ENCODE data around the gene BCL7A. TPM values are rescaled to one million over a fixed set of nuclear protein-coding genes. Genes with fewer than 3 reads are reported as not detected.

Gene BCL7A
- total and polyA plus RNA-seq, 2 donors, result 5.5 to 24.3 TPM

GRCh38 chr12:122090759-122091515 lies 69.3 kb downstream of the BCL7A start:
- H3K36me3 ChIP-seq (ENCODE audit: control insufficient read depth in 2 of 2, insufficient read depth in 2 of 2, low read length in 1 of 2), result peaks cover 14 to 29% of the 10 kb centered on the region in 2 donors
- peaks cover 0 to 15% of the 10 kb centered on the region in 2 donors for H3K9me3 ChIP-seq (ENCODE audit: control insufficient read depth in 2 of 2, insufficient read depth in 1 of 2, low read length in 1 of 2)
- no peak overlapping the region for H3K4me3 ChIP-seq (ENCODE audit: low read length in 2 of 2)
- peak overlapping the region; percentile 15 to 26 for H3K27ac ChIP-seq (ENCODE audit: low read depth in 1 of 2, low read length in 1 of 2)
- H3K4me1 ChIP-seq (ENCODE audit: control insufficient read depth in 2 of 2, insufficient read depth in 2 of 2, low read length in 2 of 2), result peaks cover 34 to 59% of the 10 kb centered on the region in 2 donors
- H3K27me3 ChIP-seq (ENCODE audit: control insufficient read depth in 2 of 2, insufficient read depth in 1 of 2, low read length in 1 of 2), result no peaks in the 10 kb centered on the region
- WGBS, result 91% methylated on average over 7 of the region's 7 CpGs
- no peak for DNase-seq (ENCODE audit: low read depth in 6 of 9, low spot score in 9 of 9)

GRCh38 chr12:122093098-122093883 lies 71.6 kb downstream of the BCL7A start:
- H3K9me3 ChIP-seq (ENCODE audit: control insufficient read depth in 2 of 2, insufficient read depth in 1 of 2, low read length in 1 of 2), result peaks cover 0 to 15% of the 10 kb centered on the region in 2 donors
- DNase-seq (ENCODE audit: low read depth in 6 of 9, low spot score in 9 of 9), result no peak
- H3K27me3 ChIP-seq (ENCODE audit: control insufficient read depth in 2 of 2, insufficient read depth in 1 of 2, low read length in 1 of 2), result no peaks in the 10 kb centered on the region
- H3K4me3 ChIP-seq (ENCODE audit: low read length in 2 of 2), result no peak overlapping the region
- peaks cover 22 to 56% of the 10 kb centered on the region in 2 donors for H3K4me1 ChIP-seq (ENCODE audit: control insufficient read depth in 2 of 2, insufficient read depth in 2 of 2, low read length in 2 of 2)
- 98% methylated on average over 9 of the region's 9 CpGs for WGBS
- peaks cover 3 to 8% of the 10 kb centered on the region in 2 donors for H3K36me3 ChIP-seq (ENCODE audit: control insufficient read depth in 2 of 2, insufficient read depth in 2 of 2, low read length in 1 of 2)
- H3K27ac ChIP-seq (ENCODE audit: low read depth in 1 of 2, low read length in 1 of 2), result peak overlapping the region in 1 of 2 donors; percentile 64

GRCh38 chr12:122094137-122094734 lies 72.6 kb downstream of the BCL7A start:
- Histone ChIP-seq H3K27me3 (ENCODE audit: control insufficient read depth in 2 of 2, insufficient read depth in 1 of 2, low read length in 1 of 2) (no peaks in the 10 kb centered on the region), H3K9me3 (ENCODE audit: control insufficient read depth in 2 of 2, insufficient read depth in 1 of 2, low read length in 1 of 2) (peaks cover 0 to 15% of the 10 kb centered on the region in 2 donors), H3K4me1 (ENCODE audit: control insufficient read depth in 2 of 2, insufficient read depth in 2 of 2, low read length in 2 of 2) (peaks cover 22 to 56% of the 10 kb centered on the region in 2 donors), H3K4me3 (ENCODE audit: low read length in 2 of 2) (no peak overlapping the region), H3K36me3 (ENCODE audit: control insufficient read depth in 2 of 2, insufficient read depth in 2 of 2, low read length in 1 of 2) (peaks cover 0 to 3% of the 10 kb centered on the region in 2 donors), H3K27ac (ENCODE audit: low read depth in 1 of 2, low read length in 1 of 2) (peak overlapping the region in 1 of 2 donors; percentile 58)
- 98% methylated on average over 5 of the region's 5 CpGs for WGBS
- DNase-seq (ENCODE audit: low read depth in 6 of 9, low spot score in 9 of 9), result no peak

- Histone ChIP-seq H3K36me3 (ENCODE audit: control insufficient read depth in 2 of 2, insufficient read depth in 2 of 2, low read length in 1 of 2) (peaks cover 0 to 3% of the 10 kb centered on the region in 2 donors), H3K4me3 (ENCODE audit: low read length in 2 of 2) (no peak overlapping the region), H3K9me3 (ENCODE audit: control insufficient read depth in 2 of 2, insufficient read depth in 1 of 2, low read length in 1 of 2) (peaks cover 0 to 15% of the 10 kb centered on the region in 2 donors), H3K27ac (ENCODE audit: low read depth in 1 of 2, low read length in 1 of 2) (peak overlapping the region; percentile 16 to 58), H3K27me3 (ENCODE audit: control insufficient read depth in 2 of 2, insufficient read depth in 1 of 2, low read length in 1 of 2) (no peaks in the 10 kb centered on the region), H3K4me1 (ENCODE audit: control insufficient read depth in 2 of 2, insufficient read depth in 2 of 2, low read length in 2 of 2) (peaks cover 23 to 57% of the 10 kb centered on the region in 2 donors)
- WGBS, result 85% methylated on average over 10 of the region's 10 CpGs
- DNase-seq (ENCODE audit: low read depth in 6 of 9, low spot score in 9 of 9), result peak in 1 of 9 donors; percentile 33
These were observed 73.3 kb downstream of the BCL7A start for GRCh38 chr12:122094735-122095631.

GRCh38 chr12:122096014-122096413 lies 74.3 kb downstream of the BCL7A start:
- no peaks in the 10 kb centered on the region for H3K27me3 ChIP-seq (ENCODE audit: control insufficient read depth in 2 of 2, insufficient read depth in 1 of 2, low read length in 1 of 2)
- H3K4me1 ChIP-seq (ENCODE audit: control insufficient read depth in 2 of 2, insufficient read depth in 2 of 2, low read length in 2 of 2), result peaks cover 21 to 60% of the 10 kb centered on the region in 2 donors
- no peak for DNase-seq (ENCODE audit: low read depth in 6 of 9, low spot score in 9 of 9)
- WGBS, result 86% methylated on average over 9 of the region's 9 CpGs
- peak overlapping the region; percentile 60 to 64 for H3K27ac ChIP-seq (ENCODE audit: low read depth in 1 of 2, low read length in 1 of 2)
- no peaks in the 10 kb centered on the region for H3K36me3 ChIP-seq (ENCODE audit: control insufficient read depth in 2 of 2, insufficient read depth in 2 of 2, low read length in 1 of 2)
- peaks cover 0 to 15% of the 10 kb centered on the region in 2 donors for H3K9me3 ChIP-seq (ENCODE audit: control insufficient read depth in 2 of 2, insufficient read depth in 1 of 2, low read length in 1 of 2)
- no peak overlapping the region for H3K4me3 ChIP-seq (ENCODE audit: low read length in 2 of 2)

GRCh38 chr12:122096591-122097149 lies 75.0 kb downstream of the BCL7A start:
- Histone ChIP-seq H3K27ac (ENCODE audit: low read depth in 1 of 2, low read length in 1 of 2) (peak overlapping the region; percentile 64 to 72), H3K4me3 (ENCODE audit: low read length in 2 of 2) (no peak overlapping the region), H3K4me1 (ENCODE audit: control insufficient read depth in 2 of 2, insufficient read depth in 2 of 2, low read length in 2 of 2) (peaks cover 21 to 59% of the 10 kb centered on the region in 2 donors), H3K9me3 (ENCODE audit: control insufficient read depth in 2 of 2, insufficient read depth in 1 of 2, low read length in 1 of 2) (peaks cover 0 to 15% of the 10 kb centered on the region in 2 donors), H3K27me3 (ENCODE audit: control insufficient read depth in 2 of 2, insufficient read depth in 1 of 2, low read length in 1 of 2) (no peaks in the 10 kb centered on the region), H3K36me3 (ENCODE audit: control insufficient read depth in 2 of 2, insufficient read depth in 2 of 2, low read length in 1 of 2) (no peaks in the 10 kb centered on the region)
- WGBS, result 89% methylated on average over 20 of the region's 20 CpGs
- DNase-seq (ENCODE audit: low read depth in 6 of 9, low spot score in 9 of 9), result no peak

GRCh38 chr12:122097584-122097926 lies 75.9 kb downstream of the BCL7A start:
- no peaks in the 10 kb centered on the region for H3K36me3 ChIP-seq (ENCODE audit: control insufficient read depth in 2 of 2, insufficient read depth in 2 of 2, low read length in 1 of 2)
- 91% methylated on average over 2 of the region's 2 CpGs for WGBS
- no peaks in the 10 kb centered on the region for H3K27me3 ChIP-seq (ENCODE audit: control insufficient read depth in 2 of 2, insufficient read depth in 1 of 2, low read length in 1 of 2)
- peak overlapping the region; percentile 72 to 87 for H3K27ac ChIP-seq (ENCODE audit: low read depth in 1 of 2, low read length in 1 of 2)
- no peak for DNase-seq (ENCODE audit: low read depth in 6 of 9, low spot score in 9 of 9)
- H3K4me3 ChIP-seq (ENCODE audit: low read length in 2 of 2), result no peak overlapping the region
- peaks cover 0 to 15% of the 10 kb centered on the region in 2 donors for H3K9me3 ChIP-seq (ENCODE audit: control insufficient read depth in 2 of 2, insufficient read depth in 1 of 2, low read length in 1 of 2)
- peaks cover 21 to 60% of the 10 kb centered on the region in 2 donors for H3K4me1 ChIP-seq (ENCODE audit: control insufficient read depth in 2 of 2, insufficient read depth in 2 of 2, low read length in 2 of 2)

All from thymus (tissue), 11 donors.